Daoy (cell line): Measurements from ENCODE around the gene NIPAL3. TPM values are rescaled to one million over a fixed set of nuclear protein-coding genes. Genes with fewer than 3 reads are reported as not detected.

ENCODE experiments used
- DNase-seq: peaks from one replicate; pipeline ENCODE4 v3.0.0-alpha.2; 2015; ENCODE audit warnings: low read depth
- total RNA-seq: library from RNA; depleted of rRNA; stranded (reverse); fragments of >200 nt; shearing (Covaris generic); gene quantifications from 2 replicates; pipeline ENCODE4 v1.2.3, GENCODE V29; 2014

NIPAL3 gene
- total RNA-seq, 1 experiment from 2014 or later, result 13.8 TPM

- DNase-seq, result peak; percentile 89
These were observed 24.4 kb upstream of the NIPAL3 start for GRCh38 chr1:24390924-24391782.

- peak; percentile 74 for DNase-seq
These were observed 23.6 kb upstream of the NIPAL3 start for GRCh38 chr1:24391882-24392603.

DNA sequence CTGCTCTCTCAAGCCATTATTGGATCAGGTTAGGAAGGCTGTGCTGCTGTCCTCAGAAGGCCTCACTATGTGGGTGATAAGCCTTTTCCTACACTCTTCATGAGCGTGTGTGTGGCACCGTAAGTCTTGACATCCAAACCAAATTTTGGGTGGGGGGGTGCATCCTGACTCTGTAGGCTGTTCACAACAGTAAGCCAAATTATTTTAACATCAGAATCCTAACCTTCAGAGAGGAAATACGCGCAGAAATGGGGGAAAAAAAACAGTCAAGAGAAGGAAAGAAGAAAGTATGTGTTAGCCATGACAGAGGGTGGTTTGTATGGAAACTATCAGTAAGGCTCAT lies 23.0 kb upstream of the NIPAL3 start:
- DNase-seq, result no peak

GRCh38 chr1:24392982-24393650 lies 22.5 kb upstream of the NIPAL3 start:
- DNase-seq, result no peak

GRCh38 chr1:24393892-24394291 lies 21.7 kb upstream of the NIPAL3 start:
- peak; percentile 75 for DNase-seq

DNA sequence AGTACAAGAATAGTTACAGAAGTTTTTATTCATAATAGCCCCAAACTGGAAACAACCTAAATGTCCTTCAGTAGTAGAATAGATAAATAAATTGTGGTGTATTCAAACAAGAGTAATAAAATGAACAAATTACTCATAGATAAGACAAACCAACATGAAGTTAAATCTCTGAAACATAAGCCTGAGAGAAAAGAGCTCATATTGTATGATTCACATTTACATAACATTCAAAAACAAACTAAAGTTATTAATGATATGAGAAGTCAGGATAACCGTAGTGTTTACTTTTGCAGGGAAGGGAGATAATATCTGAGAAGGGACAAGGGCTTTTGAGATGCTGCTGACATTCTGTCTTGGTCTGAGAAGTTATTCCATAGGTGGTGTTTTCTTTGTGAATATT lies 15.5 kb upstream of the NIPAL3 start:
- no peak for DNase-seq

- DNase-seq, result no peak
These were observed 11.8 kb upstream of the NIPAL3 start for GRCh38 chr1:24403806-24404205.

DNA sequence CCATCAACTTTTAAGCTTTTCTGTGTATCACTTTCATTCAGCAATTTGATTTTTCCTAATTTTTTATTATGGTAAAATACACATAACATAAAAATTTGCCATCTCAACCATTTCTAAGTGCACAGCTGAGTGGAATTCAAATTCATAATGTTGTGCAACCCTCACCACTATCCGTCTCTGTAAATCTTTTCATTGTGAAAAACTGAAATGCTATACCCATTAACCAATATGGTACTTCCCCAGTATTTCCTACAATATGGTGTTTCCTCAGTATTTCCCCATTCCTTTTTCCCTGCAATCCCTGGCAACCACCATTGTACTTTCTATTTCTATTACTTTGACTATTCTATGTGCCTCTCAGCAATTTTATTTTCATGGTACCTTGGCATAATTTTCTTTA lies 8.8 kb upstream of the NIPAL3 start:
- no peak for DNase-seq

DNA sequence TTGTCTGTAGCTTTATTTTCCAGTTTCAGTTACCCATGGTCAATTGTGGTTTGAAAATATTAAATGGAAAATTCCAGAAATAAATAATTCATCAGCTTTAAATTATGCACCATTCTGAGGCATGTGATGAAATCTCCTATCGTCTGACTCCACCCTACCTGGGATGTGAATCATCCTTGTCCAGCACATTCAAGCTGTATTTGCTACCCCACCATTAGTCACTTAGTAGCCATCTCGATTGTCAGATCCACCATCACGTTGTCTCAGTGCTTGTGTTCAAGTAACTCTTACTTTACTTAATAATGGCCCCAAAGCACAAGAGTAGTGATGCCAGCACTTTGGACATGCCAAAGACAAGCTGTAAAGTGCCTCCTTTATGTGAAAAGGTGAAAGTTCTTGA lies 6.1 kb upstream of the NIPAL3 start:
- DNase-seq, result peak; percentile 71

DNA sequence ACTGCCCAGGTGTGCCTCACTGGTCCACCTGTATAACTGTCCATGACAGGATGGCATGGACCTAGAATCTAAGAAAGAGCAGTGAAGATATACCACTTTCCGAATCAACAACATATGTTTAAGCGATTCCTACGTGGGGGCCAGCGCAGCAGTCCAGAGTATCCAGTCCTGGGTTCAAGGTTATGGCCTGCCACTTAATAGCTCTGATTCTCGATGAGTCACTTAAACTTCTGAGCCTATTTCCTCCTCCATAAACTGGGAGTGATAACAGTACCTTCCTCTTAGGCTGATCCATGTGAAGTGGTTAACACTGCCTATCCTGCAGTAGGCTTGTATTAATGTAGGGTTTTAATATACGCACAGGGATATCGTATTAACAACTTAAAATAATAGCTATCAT lies 4.9 kb upstream of the NIPAL3 start:
- no peak for DNase-seq

DNA sequence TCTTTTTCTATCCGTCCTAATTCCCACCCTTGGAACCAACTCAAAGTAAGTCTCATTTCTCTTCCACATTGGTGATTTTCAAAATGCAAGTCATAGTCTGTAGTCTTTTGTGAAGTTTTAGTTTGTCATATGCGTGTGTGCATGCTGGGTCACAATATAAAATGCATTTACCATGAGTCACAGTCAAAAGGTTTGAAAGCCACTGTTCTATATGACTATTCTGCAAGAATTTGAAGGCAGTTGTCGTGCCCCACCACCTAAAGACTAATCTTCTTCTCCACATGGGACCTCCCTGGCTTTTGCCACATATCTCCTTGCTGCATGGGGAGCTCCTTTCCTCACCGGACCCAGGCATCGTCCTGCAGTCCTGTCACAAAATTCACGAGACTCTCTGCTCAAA lies 3.6 kb upstream of the NIPAL3 start:
- peak; percentile 29 for DNase-seq

GRCh38 chr1:24412408-24412807 lies 3.2 kb upstream of the NIPAL3 start:
- DNase-seq, result no peak

GRCh38 chr1:24413350-24414163 lies 2.0 kb upstream of the NIPAL3 start, which contains the start of gene STPG1:
Gene STPG1 (minus strand): TSS chr1:24413782. CDS start chr1:24401388, 12,394 bp downstream.
- DNase-seq, result peak; percentile 85

GRCh38 chr1:24414775-24415333 lies 748 bp upstream of the NIPAL3 start:
- no peak for DNase-seq

GRCh38 chr1:24415910-24416665 lies 486 bp downstream of the NIPAL3 start:
- peak; percentile 50 for DNase-seq

DNA sequence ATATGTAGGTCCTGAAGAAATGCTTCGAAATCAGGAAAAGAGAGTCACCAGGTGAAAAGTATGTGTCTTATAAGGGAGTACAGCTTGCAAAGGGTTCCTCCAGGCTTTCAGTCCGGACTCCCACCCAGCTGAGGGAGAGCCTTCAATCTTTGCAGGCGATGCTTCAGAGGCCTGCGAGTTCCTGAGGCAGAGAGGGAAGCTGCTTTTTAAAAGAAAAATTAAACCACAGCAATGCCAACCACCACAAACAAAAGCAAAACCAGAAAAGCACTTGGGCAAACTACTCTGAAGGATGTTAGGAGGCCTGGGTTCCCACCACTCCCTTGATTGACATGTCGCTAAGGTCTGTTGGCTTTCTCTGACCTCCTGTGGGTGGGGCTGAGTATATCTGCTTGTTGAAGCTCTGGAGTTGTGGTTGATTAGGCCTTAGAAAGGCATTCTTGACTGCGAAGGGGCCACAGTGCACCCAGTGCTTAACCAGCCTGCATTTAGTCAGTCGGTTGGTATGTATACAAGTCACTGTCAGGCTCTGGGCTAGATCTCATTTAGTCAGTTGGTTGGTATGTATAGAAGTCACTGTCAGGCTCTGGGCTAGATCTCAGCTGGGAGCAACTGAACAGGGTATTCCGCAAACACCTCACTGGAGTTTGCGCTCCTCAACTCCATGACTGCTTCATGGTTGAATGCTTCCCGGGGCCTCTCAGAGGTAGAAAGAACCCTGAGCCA lies 1.2 kb downstream of the NIPAL3 start:
- peak; percentile 90 for DNase-seq

- no peak for DNase-seq
These were observed 2.1 kb downstream of the NIPAL3 start for GRCh38 chr1:24417681-24418080.

- peak; percentile 48 for DNase-seq
These were observed 3.5 kb downstream of the NIPAL3 start for GRCh38 chr1:24418898-24419628.

- DNase-seq, result no peak
These were observed 4.9 kb downstream of the NIPAL3 start for GRCh38 chr1:24420547-24420946.
